Dermis blood vessel endothelial cell (primary cell): ENCODE measurements around the gene BEND5. TPM values are rescaled to one million over a fixed set of nuclear protein-coding genes. Genes with fewer than 3 reads are reported as not detected.
A peak's percentile ranks its signal among the peaks of the same experiment; 100 is the strongest.

Experiments used
- DNase-seq: peaks from one replicate; pipeline ENCODE4 v3.0.0; 2010
- total RNA-seq: library from RNA; depleted of rRNA; stranded (reverse); fragments of >200 nt; gene quantifications from 2 replicates; pipeline ENCODE4 v1.2.3, GENCODE V29; 2014

BEND5 gene
- total RNA-seq: 0.17 and 0.47 TPM in 2 replicates

DNA sequence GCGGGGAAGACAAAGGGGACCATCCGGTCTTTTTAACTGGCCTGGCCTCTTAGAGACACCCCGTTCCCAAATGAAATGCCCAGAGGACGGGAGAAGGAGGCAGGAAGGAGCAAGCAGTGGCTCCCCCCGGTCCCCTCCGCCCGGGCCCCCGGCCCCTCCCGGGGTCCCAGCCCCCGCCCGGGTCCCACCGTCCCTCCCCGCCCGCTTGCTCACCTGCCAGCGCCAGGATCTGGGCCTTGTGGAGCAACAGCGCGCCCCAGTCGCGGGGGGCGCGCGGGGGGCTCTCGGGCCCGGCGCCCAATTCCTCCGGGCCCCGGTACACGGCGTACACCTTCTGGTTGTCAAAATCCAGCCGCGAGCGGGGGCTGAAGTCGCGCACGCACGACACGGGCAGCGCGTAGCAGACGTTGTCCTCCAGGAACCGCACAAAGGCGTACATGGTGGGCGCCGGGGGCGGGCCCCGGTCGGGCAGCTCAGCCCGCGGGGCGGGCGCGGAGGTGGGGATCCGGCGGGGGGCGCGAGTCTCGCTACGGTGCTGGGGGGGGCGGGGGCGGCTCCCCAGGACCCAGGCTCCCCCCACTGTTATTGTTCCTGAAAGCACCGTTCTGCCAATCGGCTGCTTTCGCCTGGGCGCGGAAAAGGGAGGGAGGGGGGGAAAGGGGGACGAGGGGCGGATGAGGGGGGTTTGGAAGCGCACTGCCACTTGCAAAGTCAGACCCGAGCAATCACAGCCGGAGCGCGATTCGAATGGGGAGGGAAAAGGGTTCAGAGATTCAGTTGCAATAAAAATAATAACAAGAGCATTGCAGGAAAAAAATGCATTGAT, at the start of gene BEND5:
BEND5 (minus strand) TSS at position 499 of the 826 bp plus-strand sequence; CDS start at position 439, 60 bp downstream.
- DNase-seq: no peak

DNA sequence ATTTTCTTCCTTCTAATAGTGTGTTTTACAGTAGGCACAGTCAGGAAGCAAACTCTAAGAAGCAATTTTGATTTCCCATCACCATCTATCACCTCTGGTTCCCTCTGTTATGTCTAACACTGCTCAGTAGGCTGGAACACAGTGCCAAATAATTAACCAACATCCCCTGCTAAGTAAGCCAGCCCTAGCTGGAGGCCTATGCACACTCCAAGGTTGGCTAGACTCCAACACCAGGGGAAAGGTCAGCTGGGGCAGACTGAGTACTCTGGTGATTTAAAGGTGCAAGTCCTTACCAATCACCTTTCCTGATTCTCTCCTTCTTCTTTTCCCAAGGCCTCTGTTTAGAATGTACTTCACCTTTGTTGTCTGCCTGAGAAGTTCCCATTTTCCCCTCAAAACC, 46.5 kb upstream of the BEND5 start:
- no peak for DNase-seq

- no peak for DNase-seq
These were observed 43.8 kb upstream of the BEND5 start for GRCh38 chr1:48820491-48820890.

GRCh38 chr1:48817505-48818114, 40.9 kb upstream of the BEND5 start:
- DNase-seq: peak; percentile 5

DNA sequence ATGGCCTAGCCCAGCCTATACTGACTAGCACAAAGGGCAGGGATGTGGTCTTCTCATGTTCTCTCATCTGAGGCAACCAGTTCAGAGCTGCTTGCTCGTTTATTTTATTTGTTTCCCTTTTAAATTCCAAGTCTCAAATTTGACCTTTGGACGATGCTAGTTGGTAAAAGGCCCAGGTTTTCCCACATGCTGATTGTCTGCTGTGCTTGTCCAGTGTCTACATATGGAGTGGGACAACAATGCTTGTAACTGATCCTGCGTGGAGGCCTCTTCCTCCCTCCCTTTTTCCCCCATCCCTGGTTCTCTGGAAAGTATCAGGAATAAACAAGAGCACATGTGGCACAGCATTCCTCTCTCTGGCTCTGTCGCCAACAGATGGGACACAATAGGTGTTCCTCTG, 34.0 kb upstream of the BEND5 start:
- no peak for DNase-seq

- DNase-seq: no peak
These were observed 31.8 kb upstream of the BEND5 start for GRCh38 chr1:48808496-48808895.

DNA sequence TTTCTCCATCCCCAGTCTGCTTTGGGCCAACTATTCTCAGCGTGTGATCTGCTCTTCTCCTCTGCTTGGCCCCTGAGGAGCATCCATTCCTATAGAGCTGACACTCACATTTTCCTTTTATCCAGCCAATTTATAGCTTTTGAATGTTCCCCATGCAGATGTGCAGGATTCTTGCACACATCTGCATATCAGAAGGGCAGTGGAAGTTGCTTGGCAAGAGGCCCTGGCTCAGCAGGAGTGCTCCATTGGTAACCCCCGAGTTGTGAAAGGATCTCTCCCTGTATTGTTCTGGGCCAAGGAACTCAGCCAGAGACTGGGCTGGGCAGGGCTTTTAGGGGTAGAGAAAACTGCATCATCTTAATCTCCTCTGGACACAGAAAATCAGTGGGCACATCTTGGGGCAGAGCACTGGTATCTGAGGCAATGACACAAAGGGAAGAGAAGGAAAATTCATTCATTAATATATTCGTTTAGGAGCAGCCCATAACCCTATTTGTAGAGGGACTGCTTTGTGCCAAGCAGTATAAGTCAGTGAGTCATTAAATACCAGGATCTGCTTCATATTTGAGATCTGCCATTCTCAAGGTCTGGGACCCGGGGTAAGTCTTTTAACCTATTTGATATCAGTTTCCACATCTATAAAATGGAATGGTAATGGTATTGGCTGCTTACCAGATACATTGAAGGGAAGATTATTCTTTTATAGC, 31.0 kb upstream of the BEND5 start:
- no peak for DNase-seq

DNA sequence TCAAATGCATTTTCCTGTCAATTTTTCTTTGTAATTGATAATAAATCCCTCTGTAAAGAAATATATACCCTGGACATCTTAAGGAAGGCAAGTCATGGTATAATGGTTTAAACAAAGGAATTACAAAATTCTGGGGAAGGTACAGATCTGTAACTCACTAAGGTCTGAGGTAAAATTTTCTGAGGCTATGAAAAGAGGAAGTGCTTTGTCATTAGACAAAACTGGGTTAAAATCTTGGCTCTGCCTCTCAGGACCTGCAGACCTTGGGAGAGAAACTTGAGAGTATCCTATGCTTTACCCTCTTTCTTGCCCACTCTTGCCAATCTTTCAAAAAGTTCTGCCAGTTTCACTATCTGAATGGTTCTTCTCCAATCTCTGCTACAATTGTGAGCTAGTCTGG, 26.8 kb upstream of the BEND5 start:
- no peak for DNase-seq

DNA sequence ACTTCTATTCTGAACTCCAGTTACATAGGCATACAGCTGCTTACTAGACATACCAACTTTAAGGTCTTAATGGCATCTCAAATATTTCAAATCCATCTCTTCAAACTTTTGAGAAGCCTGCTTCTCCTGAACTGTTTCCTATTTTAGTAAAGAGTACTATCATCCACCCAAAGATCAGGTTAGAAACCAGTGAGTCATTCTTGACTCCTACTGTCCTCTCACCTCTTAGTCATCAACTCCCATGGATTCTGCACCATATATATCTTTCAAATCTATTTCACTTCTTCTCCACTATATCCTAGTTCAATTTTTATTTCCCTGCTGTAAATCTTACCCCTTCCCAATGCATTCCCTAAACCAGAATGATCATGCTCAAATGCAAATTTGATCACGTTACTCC, 18.1 kb upstream of the BEND5 start:
- DNase-seq: no peak

DNA sequence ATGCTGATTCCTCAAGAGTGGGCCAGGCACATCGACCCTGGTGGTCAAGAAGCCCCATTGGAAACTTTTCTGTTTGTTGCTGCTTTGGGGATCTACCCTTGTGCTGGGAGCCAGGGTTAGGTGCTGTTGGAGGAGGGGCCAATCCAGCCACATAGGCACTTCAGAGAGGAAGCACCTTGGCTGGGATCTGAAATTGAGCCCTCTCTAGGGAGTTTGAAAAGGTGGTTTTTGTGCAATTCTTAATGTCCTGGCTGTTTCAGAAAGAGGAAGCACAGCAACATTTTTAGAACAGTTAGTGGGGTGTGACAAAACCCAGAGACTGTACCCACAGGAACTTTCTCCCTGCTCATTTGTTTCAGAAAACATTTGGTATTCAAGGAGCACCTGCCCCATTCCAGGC, 17.2 kb upstream of the BEND5 start:
- DNase-seq: no peak

DNA sequence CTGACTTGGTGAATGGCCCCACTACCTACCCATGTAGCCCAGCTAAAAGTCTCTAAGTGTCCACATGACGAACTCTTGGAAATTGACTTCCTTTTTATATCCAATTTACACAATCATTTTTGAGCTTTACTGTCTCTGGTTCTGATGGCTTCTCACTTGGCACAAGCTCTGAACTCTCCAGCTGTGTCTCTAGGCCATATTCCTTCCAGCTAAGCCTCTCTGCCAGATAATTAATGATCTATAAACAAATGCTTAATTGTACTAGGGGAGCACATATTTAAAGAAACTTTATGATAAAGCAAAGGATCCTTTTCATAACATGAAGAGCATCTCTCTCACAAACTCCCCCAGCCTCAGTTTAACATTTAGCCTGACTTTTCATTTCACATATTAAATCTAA, 16.3 kb upstream of the BEND5 start:
- no peak for DNase-seq

DNA sequence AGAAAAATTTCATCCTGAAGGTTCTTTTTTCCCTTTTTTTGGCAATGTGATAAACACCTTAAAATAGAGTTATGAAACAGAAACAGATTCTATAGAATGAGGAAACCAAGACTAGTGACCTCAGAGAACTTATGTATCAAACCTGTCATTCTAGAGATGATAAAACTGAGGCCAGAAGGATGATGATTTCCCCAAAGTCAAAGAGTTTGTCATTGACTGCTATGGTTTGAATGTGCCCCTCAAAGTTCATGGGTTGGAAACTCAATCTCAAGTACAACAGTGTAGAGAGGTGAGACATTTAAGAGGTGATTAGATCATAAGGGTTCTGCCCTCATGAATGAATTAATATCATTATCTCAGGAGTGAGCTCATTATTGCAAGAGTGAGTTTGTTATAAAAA, 13.7 kb upstream of the BEND5 start:
- DNase-seq: no peak

DNA sequence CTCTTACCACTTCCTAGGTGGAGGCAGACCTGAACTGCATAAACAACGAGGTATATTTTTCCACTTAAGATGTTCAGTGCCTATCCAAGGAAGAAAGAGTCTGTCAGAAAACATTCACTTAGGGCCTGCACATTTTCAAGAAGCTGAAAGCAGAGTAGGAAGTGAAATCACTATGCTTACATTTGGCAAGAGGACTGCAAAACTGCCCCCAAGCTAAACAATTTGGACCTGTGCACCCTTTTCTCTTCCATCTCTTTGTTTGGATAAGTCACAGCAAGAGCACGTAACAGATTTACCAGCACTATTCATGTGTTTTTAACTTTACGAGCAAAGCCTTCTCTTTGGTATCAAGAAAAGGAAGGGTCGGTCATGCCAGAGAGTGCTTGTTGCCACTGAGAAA, 13.2 kb upstream of the BEND5 start:
- no peak for DNase-seq

GRCh38 chr1:48785869-48786268, 9.2 kb upstream of the BEND5 start:
- DNase-seq: no peak

DNA sequence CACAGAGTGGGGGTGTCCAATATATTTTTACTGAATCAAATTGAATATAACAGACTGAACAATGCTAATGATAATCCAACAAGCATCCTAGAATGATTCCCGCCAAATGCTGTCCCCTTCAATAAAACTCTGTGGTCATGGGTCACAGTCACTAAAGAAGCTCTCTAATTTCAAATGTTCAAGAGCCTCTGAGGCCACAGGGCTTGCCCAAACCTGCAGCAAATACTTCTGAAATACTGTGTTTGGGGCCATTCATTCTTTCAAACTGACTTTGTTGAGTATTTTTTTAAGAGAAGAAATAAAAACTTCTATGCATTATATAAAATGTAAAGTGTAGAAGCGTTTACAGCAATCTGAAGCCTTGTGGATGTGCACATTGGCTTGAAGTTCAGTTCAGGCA, 7.6 kb upstream of the BEND5 start:
- DNase-seq: no peak

- no peak for DNase-seq
These were observed 666 bp upstream of the BEND5 start for GRCh38 chr1:48777219-48777895.

GRCh38 chr1:48775831-48776392, 779 bp downstream of the BEND5 start:
- DNase-seq: no peak

GRCh38 chr1:48773133-48773532, 3.6 kb downstream of the BEND5 start:
- no peak for DNase-seq

GRCh38 chr1:48772211-48772610, 4.5 kb downstream of the BEND5 start:
- DNase-seq: no peak

GRCh38 chr1:48771561-48771960, 5.1 kb downstream of the BEND5 start:
- DNase-seq: no peak

DNA sequence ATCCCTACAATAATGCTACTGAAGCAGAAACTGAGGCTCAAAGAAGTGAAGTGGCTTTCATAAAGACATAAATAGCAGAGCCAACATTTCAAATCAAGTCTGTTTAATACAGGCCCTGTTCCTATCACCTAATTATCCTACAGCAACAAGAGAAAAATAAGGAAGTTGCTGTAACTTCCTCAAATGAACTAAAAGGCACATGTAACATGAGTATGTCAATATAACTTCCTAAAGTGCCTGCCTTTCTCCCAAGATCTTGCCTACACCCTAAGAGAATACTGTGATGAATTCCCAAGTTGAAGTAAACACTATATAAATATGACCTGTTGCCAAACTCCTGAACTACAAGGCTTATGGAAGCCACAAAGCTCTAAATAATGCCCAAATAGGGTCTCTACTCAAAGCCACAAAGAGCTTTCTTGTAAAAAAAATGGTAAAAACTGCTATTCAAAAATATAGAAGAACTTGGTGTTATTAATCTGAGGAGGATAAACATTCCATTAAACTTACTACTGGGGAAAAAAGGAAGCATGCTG, 8.6 kb downstream of the BEND5 start:
- DNase-seq: no peak

DNA sequence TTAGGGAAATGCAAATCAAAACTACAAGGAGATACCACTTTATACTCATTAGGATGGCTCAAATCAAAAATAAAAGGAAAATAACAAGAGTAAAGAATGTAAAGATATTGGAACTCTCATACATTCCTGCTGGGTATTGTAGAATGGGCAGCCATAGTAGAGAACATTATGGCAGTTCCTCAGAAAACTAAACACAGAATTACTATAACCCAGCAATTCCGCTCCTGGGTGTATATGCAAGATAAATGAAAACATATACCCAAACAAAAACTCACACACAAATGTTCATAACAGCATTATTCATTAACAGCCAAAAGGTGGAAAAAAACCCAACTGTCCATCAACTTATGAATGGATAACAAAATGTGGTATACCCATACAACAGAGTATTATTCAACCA, 11.4 kb downstream of the BEND5 start:
- no peak for DNase-seq

DNA sequence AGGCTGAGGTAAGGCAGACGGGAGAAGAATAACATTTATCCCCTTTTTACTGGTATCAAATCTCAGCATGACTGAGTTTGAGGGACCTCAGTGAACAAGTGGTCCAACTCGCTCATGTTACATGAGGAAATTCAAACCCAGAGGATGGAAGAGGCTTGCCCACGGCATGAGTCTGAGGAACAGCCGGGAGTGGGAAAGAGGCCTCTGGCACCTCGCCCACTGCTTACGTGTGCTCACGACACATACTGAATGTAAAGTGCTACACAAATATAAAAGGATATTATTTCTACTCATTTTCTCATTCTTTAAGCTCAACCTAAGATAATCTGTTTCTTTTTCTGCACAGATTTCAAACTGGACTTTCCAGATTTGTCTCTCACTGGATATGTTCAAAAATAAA, 14.7 kb downstream of the BEND5 start:
- no peak for DNase-seq
